ENCODE data around the gene NEUROG2.
A peak's percentile ranks its signal among the peaks of the same experiment; 100 is the strongest.

The NEUROG2 gene

DNA sequence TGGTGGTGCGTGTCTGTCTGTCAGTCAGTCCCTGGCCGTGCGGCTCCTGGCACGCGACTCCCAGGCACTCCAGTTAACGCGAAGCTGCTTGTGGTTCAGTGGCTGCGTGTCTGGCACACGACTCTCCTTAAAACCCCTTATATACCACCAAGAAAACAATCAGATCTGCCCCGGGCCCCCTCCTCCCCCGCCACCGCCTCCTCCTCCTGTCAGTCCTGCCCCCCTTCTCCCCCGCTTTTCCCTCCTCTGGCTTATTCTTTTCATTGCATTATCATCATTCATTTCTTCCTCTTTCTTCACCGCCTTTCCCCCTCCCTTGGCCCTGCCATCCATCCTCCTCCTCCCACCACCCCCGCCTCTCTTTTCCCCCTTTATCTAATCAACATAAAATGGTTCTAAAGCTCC is at the start of gene NEUROG2:
Gene NEUROG2 (minus strand): TSS at position 115 of the 405 bp plus-strand sequence. CDS start 705 bp downstream, outside the sequence.
- TF ChIP-seq TCF12 (IDR thresholded peaks at IDR 0.05; ENCODE audit: low read depth) = no peak
- TF ChIP-seq, protein P1, sequence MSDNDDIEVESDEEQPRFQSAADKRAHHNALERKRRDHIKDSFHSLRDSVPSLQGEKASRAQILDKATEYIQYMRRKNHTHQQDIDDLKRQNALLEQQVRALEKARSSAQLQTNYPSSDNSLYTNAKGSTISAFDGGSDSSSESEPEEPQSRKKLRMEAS (IDR thresholded peaks at IDR 0.05) = peak; percentile 67; the same call in 1 of the 2 replicates

DNA sequence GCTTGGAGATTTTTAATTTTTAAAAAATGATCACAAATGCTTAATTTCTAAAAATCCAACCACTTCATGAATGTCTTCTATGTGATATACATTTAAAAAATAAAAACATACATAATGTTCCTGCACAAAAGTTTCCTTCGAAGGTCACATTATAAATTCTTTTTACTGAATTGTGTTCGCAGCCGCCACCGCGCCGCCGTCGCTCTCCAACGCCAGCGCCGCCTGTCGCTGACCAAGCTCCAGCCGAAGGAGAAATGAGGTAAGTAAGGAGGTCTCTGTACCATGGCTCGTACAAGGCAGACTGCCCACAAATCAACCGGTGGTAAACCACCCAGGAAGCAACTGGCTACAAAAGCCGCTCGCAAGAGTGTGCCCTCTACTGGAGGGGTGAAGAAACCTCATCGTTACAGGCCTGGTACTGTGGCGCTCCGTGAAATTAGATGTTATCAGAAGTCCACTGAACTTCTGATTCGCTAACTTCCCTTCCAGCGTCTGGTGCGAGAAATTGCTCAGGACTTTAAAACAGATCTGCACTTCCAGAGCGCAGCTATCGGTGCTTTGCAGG is 48.8 kb upstream of the NEUROG2 start:
- TF ChIP-seq, protein P1 (IDR thresholded peaks at IDR 0.05) = no peak
- no peak for TF ChIP-seq CREB1 (IDR thresholded peaks at IDR 0.05; ENCODE audit: low read depth)
- TF ChIP-seq TEAD4 (IDR thresholded peaks at IDR 0.05) = no peak
- no peak for TF ChIP-seq CEBPB (IDR thresholded peaks at IDR 0.05)
- TF ChIP-seq ZBTB7A (IDR thresholded peaks at IDR 0.05; ENCODE audit: low read depth) = no peak
- TF ChIP-seq EP300 (IDR thresholded peaks at IDR 0.05; ENCODE audit: borderline replicate concordance) = no peak
- no peak for TF ChIP-seq TCF12 (IDR thresholded peaks at IDR 0.05; ENCODE audit: low read depth)
- TF ChIP-seq, protein P2, sequence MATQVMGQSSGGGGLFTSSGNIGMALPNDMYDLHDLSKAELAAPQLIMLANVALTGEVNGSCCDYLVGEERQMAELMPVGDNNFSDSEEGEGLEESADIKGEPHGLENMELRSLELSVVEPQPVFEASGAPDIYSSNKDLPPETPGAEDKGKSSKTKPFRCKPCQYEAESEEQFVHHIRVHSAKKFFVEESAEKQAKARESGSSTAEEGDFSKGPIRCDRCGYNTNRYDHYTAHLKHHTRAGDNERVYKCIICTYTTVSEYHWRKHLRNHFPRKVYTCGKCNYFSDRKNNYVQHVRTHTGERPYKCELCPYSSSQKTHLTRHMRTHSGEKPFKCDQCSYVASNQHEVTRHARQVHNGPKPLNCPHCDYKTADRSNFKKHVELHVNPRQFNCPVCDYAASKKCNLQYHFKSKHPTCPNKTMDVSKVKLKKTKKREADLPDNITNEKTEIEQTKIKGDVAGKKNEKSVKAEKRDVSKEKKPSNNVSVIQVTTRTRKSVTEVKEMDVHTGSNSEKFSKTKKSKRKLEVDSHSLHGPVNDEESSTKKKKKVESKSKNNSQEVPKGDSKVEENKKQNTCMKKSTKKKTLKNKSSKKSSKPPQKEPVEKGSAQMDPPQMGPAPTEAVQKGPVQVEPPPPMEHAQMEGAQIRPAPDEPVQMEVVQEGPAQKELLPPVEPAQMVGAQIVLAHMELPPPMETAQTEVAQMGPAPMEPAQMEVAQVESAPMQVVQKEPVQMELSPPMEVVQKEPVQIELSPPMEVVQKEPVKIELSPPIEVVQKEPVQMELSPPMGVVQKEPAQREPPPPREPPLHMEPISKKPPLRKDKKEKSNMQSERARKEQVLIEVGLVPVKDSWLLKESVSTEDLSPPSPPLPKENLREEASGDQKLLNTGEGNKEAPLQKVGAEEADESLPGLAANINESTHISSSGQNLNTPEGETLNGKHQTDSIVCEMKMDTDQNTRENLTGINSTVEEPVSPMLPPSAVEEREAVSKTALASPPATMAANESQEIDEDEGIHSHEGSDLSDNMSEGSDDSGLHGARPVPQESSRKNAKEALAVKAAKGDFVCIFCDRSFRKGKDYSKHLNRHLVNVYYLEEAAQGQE (IDR thresholded peaks at IDR 0.05; ENCODE audit: low read depth) = no peak
- TF ChIP-seq, protein P3, sequence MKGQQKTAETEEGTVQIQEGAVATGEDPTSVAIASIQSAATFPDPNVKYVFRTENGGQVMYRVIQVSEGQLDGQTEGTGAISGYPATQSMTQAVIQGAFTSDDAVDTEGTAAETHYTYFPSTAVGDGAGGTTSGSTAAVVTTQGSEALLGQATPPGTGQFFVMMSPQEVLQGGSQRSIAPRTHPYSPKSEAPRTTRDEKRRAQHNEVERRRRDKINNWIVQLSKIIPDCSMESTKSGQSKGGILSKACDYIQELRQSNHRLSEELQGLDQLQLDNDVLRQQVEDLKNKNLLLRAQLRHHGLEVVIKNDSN (IDR thresholded peaks at IDR 0.05) = no peak
- no peak for TF ChIP-seq NFIC (IDR thresholded peaks at IDR 0.05)
- TF ChIP-seq TAF1 (IDR thresholded peaks at IDR 0.05; ENCODE audit: low read depth) = no peak
- TF ChIP-seq RAD21 (IDR thresholded peaks at IDR 0.05; ENCODE audit: low read depth) = no peak
- TF ChIP-seq FOXM1 (IDR thresholded peaks at IDR 0.05; ENCODE audit: borderline replicate concordance, low read depth) = no peak
- TF ChIP-seq YY1 (IDR thresholded peaks at IDR 0.05; ENCODE audit: low read depth) = no peak

DNA sequence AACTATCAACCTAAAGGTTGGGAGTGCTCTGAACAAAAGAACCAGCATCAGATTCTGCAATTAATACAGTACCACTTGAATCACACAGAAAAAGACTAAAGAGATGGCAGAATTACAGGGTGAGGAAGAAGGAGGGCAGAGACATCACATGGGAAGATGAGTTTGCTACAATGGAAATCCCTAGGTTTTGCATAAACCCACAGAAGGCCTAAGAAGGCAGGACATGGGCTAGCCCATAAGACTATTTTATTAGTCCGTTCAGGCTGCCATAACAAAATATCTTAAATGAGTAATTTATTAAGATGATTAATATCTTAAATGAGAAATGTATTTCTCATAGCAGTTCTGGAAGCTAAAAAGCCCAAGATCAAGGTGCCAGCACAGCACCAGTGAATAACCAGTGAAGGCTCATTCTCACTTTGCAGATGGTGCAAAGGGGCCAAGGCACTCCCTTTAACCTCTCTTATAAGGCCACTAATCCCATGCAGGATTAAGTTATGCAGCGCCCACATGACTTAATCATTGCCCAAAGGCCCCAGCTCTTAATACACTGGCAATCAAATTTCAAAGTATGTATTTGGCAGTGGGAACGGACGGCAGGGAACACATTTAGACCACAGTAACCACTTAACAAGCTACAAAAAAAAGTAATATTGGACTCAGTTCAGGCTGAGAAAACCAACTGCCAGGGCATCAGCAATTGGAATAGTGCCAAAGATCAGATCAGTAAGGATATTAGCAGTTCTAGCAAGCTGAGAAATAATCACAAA is 47.6 kb upstream of the NEUROG2 start:
- TF ChIP-seq CEBPB (IDR thresholded peaks at IDR 0.05) (no peak), CREB1 (IDR thresholded peaks at IDR 0.05; ENCODE audit: low read depth) (no peak), TEAD4 (IDR thresholded peaks at IDR 0.05) (no peak)

DNA sequence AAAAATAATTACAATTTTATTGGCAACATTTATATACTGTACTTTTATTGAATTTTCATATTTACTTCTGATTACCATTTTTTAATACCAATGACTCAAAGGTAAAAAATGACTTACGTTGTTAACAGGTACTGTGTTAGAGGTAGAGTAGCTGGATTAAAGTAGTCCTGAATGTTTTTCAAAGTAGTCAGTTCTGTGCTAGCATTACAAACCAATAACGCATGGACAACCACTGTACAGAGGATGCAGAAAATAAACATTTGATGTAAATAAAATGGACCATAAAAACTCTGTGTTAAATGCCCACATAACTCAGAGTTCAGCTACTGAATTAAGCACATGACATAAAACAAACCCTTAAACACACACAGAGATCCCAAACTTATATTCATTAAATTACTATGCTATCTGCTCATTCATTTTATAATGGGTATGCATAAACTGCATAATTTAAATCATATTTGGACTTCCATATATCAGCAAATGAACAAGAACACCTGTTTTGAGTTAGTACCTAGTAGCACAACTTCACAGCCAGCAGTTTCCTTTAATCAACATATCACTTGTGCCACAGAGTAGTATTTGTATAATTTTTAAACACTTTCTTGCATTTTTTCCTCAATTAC is 46.4 kb upstream of the NEUROG2 start:
- TF ChIP-seq, protein P1 (IDR thresholded peaks at IDR 0.05) = no peak
- TF ChIP-seq TCF12 (IDR thresholded peaks at IDR 0.05; ENCODE audit: low read depth) = no peak
- TF ChIP-seq, protein P2 (IDR thresholded peaks at IDR 0.05; ENCODE audit: low read depth) = no peak

DNA sequence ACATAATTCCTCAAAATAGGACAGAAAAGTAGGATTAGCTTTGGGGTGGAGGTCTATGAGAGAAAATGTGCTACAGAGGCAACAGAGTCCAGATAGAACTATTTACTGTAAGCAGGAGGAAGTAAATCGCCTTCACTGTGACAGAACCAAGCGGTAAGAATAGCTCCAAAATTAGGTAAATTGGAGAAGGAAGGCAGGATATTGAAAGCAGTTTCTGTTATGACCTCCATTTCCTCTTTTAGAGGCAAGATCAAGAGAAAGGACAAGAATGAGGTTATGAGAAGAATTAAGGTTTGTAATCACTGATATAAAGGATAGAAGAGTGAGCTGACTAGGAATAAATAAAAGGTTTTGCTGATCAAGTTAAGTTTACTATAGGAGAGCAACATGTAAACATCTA is 44.1 kb upstream of the NEUROG2 start:
- TF ChIP-seq CREB1 (IDR thresholded peaks at IDR 0.05; ENCODE audit: low read depth) (no peak), NFIC (IDR thresholded peaks at IDR 0.05) (no peak), TAF1 (IDR thresholded peaks at IDR 0.05; ENCODE audit: low read depth) (no peak), TCF12 (IDR thresholded peaks at IDR 0.05; ENCODE audit: low read depth) (no peak), FOXM1 (IDR thresholded peaks at IDR 0.05; ENCODE audit: borderline replicate concordance, low read depth) (no peak), CEBPB (IDR thresholded peaks at IDR 0.05) (no peak), ZBTB7A (IDR thresholded peaks at IDR 0.05; ENCODE audit: low read depth) (no peak), RAD21 (IDR thresholded peaks at IDR 0.05; ENCODE audit: low read depth) (no peak), EGR1 (IDR thresholded peaks at IDR 0.05) (no peak), YY1 (IDR thresholded peaks at IDR 0.05; ENCODE audit: low read depth) (no peak), EP300 (IDR thresholded peaks at IDR 0.05; ENCODE audit: borderline replicate concordance) (no peak), TEAD4 (IDR thresholded peaks at IDR 0.05) (no peak)
- TF ChIP-seq, protein P3 (IDR thresholded peaks at IDR 0.05) = no peak
- TF ChIP-seq, protein P1 (IDR thresholded peaks at IDR 0.05) = no peak
- TF ChIP-seq, protein P2 (IDR thresholded peaks at IDR 0.05; ENCODE audit: low read depth) = no peak

All from Ishikawa (cell line).